CD14-positive monocyte (primary cell): ENCODE measurements around the gene DCLK1. TPM values are rescaled to one million over a fixed set of nuclear protein-coding genes. Genes with fewer than 3 reads are reported as not detected.

ENCODE experiments used
- DNase-seq, 3 donors: peaks; one replicate each; pipeline ENCODE4 v3.0.0-alpha.2; 2011 to 2022
- H2AFZ ChIP-seq: 2 replicates; pipeline ENCODE4 v1.6.0; 2012; ENCODE audit warnings: mild to moderate bottlenecking, low read depth, low read length, inconsistent platforms; ENCODE audit not compliant: insufficient read depth, poor library complexity, severe bottlenecking
- H3K27ac ChIP-seq, 2 donors: 1 replicate in 1 of 2; 2 replicates in 1 of 2; pipeline ENCODE4 v1.5.1; 2012 to 2013; ENCODE audit warnings: low read length in 2 of 2, control low read depth in 1 of 2, inconsistent platforms in 1 of 2, low read depth in 1 of 2, mild to moderate bottlenecking in 1 of 2
- H3K27me3 ChIP-seq, 2 donors: one replicate each; pipeline versions ENCODE4 v1.6.0 to v1.6.1; 2011 to 2013; ENCODE audit warnings: low read length in 2 of 2; ENCODE audit not compliant: control insufficient read depth in 2 of 2, insufficient read depth in 2 of 2
- H3K36me3 ChIP-seq, 2 donors: replicated peaks in 1 of 2; 1 replicate in 1 of 2; 2 replicates in 1 of 2; pipeline versions ENCODE4 v1.5.1 to v1.6.1; 2012 to 2013; ENCODE audit warnings: low read length in 2 of 2, control low read depth in 1 of 2, inconsistent platforms in 1 of 2, mild to moderate bottlenecking in 1 of 2; ENCODE audit not compliant: insufficient read depth in 2 of 2, control insufficient read depth in 1 of 2
- H3K4me1 ChIP-seq, 2 donors: 1 replicate in 1 of 2; 2 replicates in 1 of 2; pipeline versions ENCODE4 v1.5.1 to v1.6.1; 2012 to 2013; ENCODE audit warnings: low read length in 2 of 2, control low read depth in 1 of 2, inconsistent platforms in 1 of 2, mild to moderate bottlenecking in 1 of 2, moderate library complexity in 1 of 2; ENCODE audit not compliant: insufficient read depth in 2 of 2, control insufficient read depth in 1 of 2
- H3K4me2 ChIP-seq: replicated peaks from 2 replicates; pipeline ENCODE3; 2012; ENCODE audit warnings: low read length, moderate library complexity, mild to moderate bottlenecking; ENCODE audit not compliant: poor library complexity, severe bottlenecking; ENCODE audit errors: extremely low read depth
- H3K4me3 ChIP-seq, 3 experiments: fragments of 200-600 bp in 1 of 3; sonication (generic) in 1 of 3; replicated peaks in 1 of 3; 1 replicate in 2 of 3; 2 replicates in 1 of 3; pipeline ENCODE4 v1.5.1; 2011 to 2013; ENCODE audit warnings: low read length in 3 of 3, mild to moderate bottlenecking in 3 of 3, control low read depth in 2 of 3, low read depth in 2 of 3, inconsistent platforms in 1 of 3, moderate library complexity in 1 of 3
- H3K79me2 ChIP-seq: 2 replicates; pipeline ENCODE4 v1.6.0; 2012; ENCODE audit warnings: mild to moderate bottlenecking, control low read depth, inconsistent platforms, low read length, moderate library complexity; ENCODE audit not compliant: insufficient read depth
- H3K9ac ChIP-seq: 2 replicates; pipeline ENCODE4 v1.6.0; 2017; ENCODE audit warnings: low read length, mild to moderate bottlenecking; ENCODE audit not compliant: insufficient read depth, poor library complexity, severe bottlenecking
- H3K9me3 ChIP-seq, 2 donors: replicated peaks in 1 of 2; 1 replicate in 1 of 2; 2 replicates in 1 of 2; pipeline versions ENCODE4 v1.5.1 to v1.6.1; 2012 to 2013; ENCODE audit warnings: low read length in 2 of 2, control low read depth in 1 of 2; ENCODE audit not compliant: control insufficient read depth in 1 of 2, insufficient read depth in 1 of 2
- H4K20me1 ChIP-seq: 2 replicates; pipeline ENCODE4 v1.6.0; 2012; ENCODE audit warnings: mild to moderate bottlenecking, low read length, control low read depth, moderate library complexity; ENCODE audit not compliant: insufficient read depth
- H3K27ac Mint-ChIP-seq, 7 donors: one replicate each; pipeline ENCODE4 v1.8.0; 2020; ENCODE audit warnings: mild to moderate bottlenecking in 7 of 7, mixed read lengths in 7 of 7, moderate library complexity in 6 of 7, inconsistent platforms in 2 of 7
- H3K27me3 Mint-ChIP-seq, 3 donors: one replicate each; pipeline ENCODE4 v1.8.0; 2021 to 2022; ENCODE audit warnings: low read depth in 3 of 3, mild to moderate bottlenecking in 3 of 3, mixed read lengths in 3 of 3, moderate library complexity in 3 of 3, inconsistent platforms in 1 of 3
- H3K36me3 Mint-ChIP-seq, 2 donors: one replicate each; pipeline ENCODE4 v1.8.0; 2020; ENCODE audit warnings: mixed read lengths in 2 of 2, inconsistent platforms in 1 of 2, mild to moderate bottlenecking in 1 of 2
- H3K4me1 Mint-ChIP-seq: one replicate; pipeline ENCODE4 v1.8.0; 2020; ENCODE audit warnings: mild to moderate bottlenecking, mixed read lengths
- H3K4me3 Mint-ChIP-seq, 2 donors: one replicate each; pipeline ENCODE4 v1.8.0; 2020; ENCODE audit warnings: mild to moderate bottlenecking in 2 of 2, mixed read lengths in 2 of 2, moderate library complexity in 1 of 2
- H3K9me3 Mint-ChIP-seq, 7 donors: one replicate each; pipeline ENCODE4 v1.8.0; 2020 to 2022; ENCODE audit warnings: mixed read lengths in 7 of 7, mild to moderate bottlenecking in 6 of 7, moderate library complexity in 6 of 7, inconsistent platforms in 2 of 7
- CTCF ChIP-seq: fragments of 200-600 bp; IDR thresholded peaks from one replicate; pipeline ENCODE4 v1.8.0; 2022; ENCODE audit warnings: antibody characterized with exemption, mild to moderate bottlenecking
- WGBS: methylation state at CpG from one replicate; pipeline ENCODE4 v1.1.5; 2013; ENCODE audit warnings: missing lambda C conversion rate; ENCODE audit not compliant: insufficient coverage; 5-methylcytosine and 5-hydroxymethylcytosine counted together
- intact Hi-C, 2 donors: fragments of 100-400 bp; cut with micrococcal nuclease; formaldehyde crosslinking; loops; one replicate each; pipeline versions ENCODE4 v1.15.0 to v1.15.1; 2023
- polyA plus RNA-seq, 3 donors: library from polyadenylated mRNA; depleted of rRNA in 1 of 3; unstranded in 2 of 3; stranded (reverse) in 1 of 3; fragments of 300-500 nt in 2 of 3; fragments of >200 nt in 1 of 3; fragmentation: Illumina TruSeq in 2 of 3; gene quantifications; 1 replicate in 2 of 3; 2 replicates in 1 of 3; pipeline ENCODE4 v1.2.3, GENCODE V29; 2012 to 2021

DCLK1 gene
- polyA plus RNA-seq, 3 donors, result not detected

GRCh38 chr13:35787937-35788336 lies 343.2 kb downstream of the DCLK1 start:
- Histone ChIP-seq H3K27ac (no peak overlapping the region), H3K9me3 (no peaks in the 10 kb centered on the region), H3K4me3 (no peak overlapping the region), H3K79me2 (no peaks in the 10 kb centered on the region), H2AFZ (no peak overlapping the region), H4K20me1 (no peaks in the 10 kb centered on the region), H3K36me3 (no peaks in the 10 kb centered on the region), H3K27me3 (no peaks in the 10 kb centered on the region), H3K9ac (no peak overlapping the region), H3K4me2 (no peak overlapping the region), H3K4me1 (no peaks in the 10 kb centered on the region)
- Mint-ChIP-seq H3K27ac (no peak overlapping the region), H3K4me3 (no peak overlapping the region), H3K36me3 (no peaks in the 10 kb centered on the region), H3K4me1 (no peaks in the 10 kb centered on the region), H3K27me3 (peaks cover 2 to 3% (median 2%) of the 10 kb centered on the region in 3 donors), H3K9me3 (peaks cover 0 to 3% (median 0%) of the 10 kb centered on the region in 7 donors)
- 100% methylated on average over 2 of the region's 3 CpGs for WGBS
- no peak for DNase-seq
- TF ChIP-seq CTCF, result no peak
- intact Hi-C loops, result no loop called here

- Histone ChIP-seq H4K20me1 (no peaks in the 10 kb centered on the region), H3K9me3 (no peaks in the 10 kb centered on the region), H3K4me2 (no peak overlapping the region), H3K27me3 (no peaks in the 10 kb centered on the region), H3K79me2 (no peaks in the 10 kb centered on the region), H3K4me3 (no peak overlapping the region), H3K4me1 (no peaks in the 10 kb centered on the region), H3K36me3 (no peaks in the 10 kb centered on the region), H3K9ac (no peak overlapping the region), H2AFZ (no peak overlapping the region), H3K27ac (no peak overlapping the region)
- Mint-ChIP-seq H3K27me3 (peaks cover 0 to 3% (median 2%) of the 10 kb centered on the region in 3 donors), H3K36me3 (no peaks in the 10 kb centered on the region), H3K4me1 (no peaks in the 10 kb centered on the region), H3K4me3 (no peak overlapping the region), H3K27ac (no peak overlapping the region), H3K9me3 (peaks cover 0 to 3% (median 0%) of the 10 kb centered on the region in 7 donors)
- intact Hi-C loops, result no loop called here
- DNase-seq, result no peak
- 89% methylated on average over 9 of the region's 12 CpGs for WGBS
- TF ChIP-seq CTCF, result no peak
These were observed 345.4 kb downstream of the DCLK1 start for GRCh38 chr13:35785576-35786303.
